H9 (cell line): ENCODE results near the gene KMT5B. TPM values are rescaled to one million over a fixed set of nuclear protein-coding genes. Genes with fewer than 3 reads are reported as not detected.

Source experiments
- DNase-seq: peaks from one replicate; pipeline ENCODE4 v3.0.0-alpha.2; 2017
- H2AFZ ChIP-seq: one replicate; pipeline ENCODE4 v1.6.1; 2013; ENCODE audit warnings: mild to moderate bottlenecking, low read length, control low read depth, moderate library complexity
- H2AK5ac ChIP-seq: 2 replicates; pipeline ENCODE4 v1.6.1; 2013; ENCODE audit warnings: low read length, control low read depth, mixed read lengths; ENCODE audit not compliant: insufficient read length
- H2BK120ac ChIP-seq: one replicate; pipeline ENCODE4 v1.6.1; 2013; ENCODE audit warnings: low read depth, mild to moderate bottlenecking, low read length, control low read depth, inconsistent platforms; ENCODE audit not compliant: poor library complexity, severe bottlenecking
- H2BK12ac ChIP-seq: 2 replicates; pipeline ENCODE4 v1.6.1; 2013; ENCODE audit warnings: low read length, control low read depth, mixed read lengths, low read depth; ENCODE audit not compliant: insufficient read length
- H2BK15ac ChIP-seq: 2 replicates; pipeline ENCODE4 v1.6.1; 2013; ENCODE audit warnings: low read depth, low read length, control low read depth
- H2BK20ac ChIP-seq: one replicate; pipeline ENCODE4 v1.6.1; 2013; ENCODE audit warnings: low read depth, mild to moderate bottlenecking, low read length, control low read depth, inconsistent platforms; ENCODE audit not compliant: poor library complexity, severe bottlenecking
- H2BK5ac ChIP-seq: 2 replicates; pipeline ENCODE4 v1.6.1; 2013; ENCODE audit warnings: low read length, control low read depth, mixed read lengths; ENCODE audit not compliant: insufficient read length
- H3K14ac ChIP-seq: 2 replicates; pipeline ENCODE4 v1.6.1; 2013; ENCODE audit warnings: low read length, control low read depth; ENCODE audit not compliant: insufficient read depth
- H3K18ac ChIP-seq: 2 replicates; pipeline ENCODE4 v1.6.1; 2013; ENCODE audit warnings: low read depth, mild to moderate bottlenecking, mixed read lengths, low read length, control low read depth; ENCODE audit not compliant: insufficient read length
- H3K23ac ChIP-seq: 2 replicates; pipeline ENCODE4 v1.6.1; 2013; ENCODE audit warnings: low read length, control low read depth, mixed read lengths, low read depth; ENCODE audit not compliant: insufficient read length
- H3K23me2 ChIP-seq: 2 replicates; pipeline ENCODE4 v1.6.1; 2013; ENCODE audit warnings: low read depth, mild to moderate bottlenecking, mixed read lengths, low read length, control low read depth; ENCODE audit not compliant: insufficient read length, poor library complexity, severe bottlenecking
- H3K27ac ChIP-seq: 2 replicates; pipeline ENCODE4 v1.5.1; 2013; ENCODE audit warnings: low read length, control low read depth, mixed read lengths, low read depth; ENCODE audit not compliant: insufficient read length
- H3K27me3 ChIP-seq: 2 replicates; pipeline ENCODE4 v1.6.1; 2013; ENCODE audit warnings: low read length, control low read depth, inconsistent platforms; ENCODE audit not compliant: insufficient read depth
- H3K4ac ChIP-seq: 2 replicates; pipeline ENCODE4 v1.6.1; 2013; ENCODE audit warnings: low read depth, mild to moderate bottlenecking, control low read depth, inconsistent platforms, low read length, moderate library complexity
- H3K4me1 ChIP-seq: 2 replicates; pipeline ENCODE4 v1.6.1; 2013; ENCODE audit warnings: low read length, control low read depth, inconsistent platforms; ENCODE audit not compliant: insufficient read depth
- H3K4me2 ChIP-seq: 2 replicates; pipeline ENCODE4 v1.6.1; 2013; ENCODE audit warnings: low read length, control low read depth, mixed read lengths; ENCODE audit not compliant: insufficient read length, insufficient read depth
- H3K56ac ChIP-seq: 2 replicates; pipeline ENCODE4 v1.6.1; 2013; ENCODE audit warnings: low read depth, mild to moderate bottlenecking, mixed read lengths, low read length, control low read depth; ENCODE audit not compliant: insufficient read length
- H3K79me1 ChIP-seq: 2 replicates; pipeline ENCODE4 v1.6.1; 2013; ENCODE audit warnings: low read depth, mild to moderate bottlenecking, moderate library complexity, low read length, control low read depth, inconsistent platforms; ENCODE audit not compliant: insufficient read depth, poor library complexity, severe bottlenecking
- H3K79me2 ChIP-seq: 2 replicates; pipeline ENCODE4 v1.6.1; 2013; ENCODE audit warnings: low read length, control low read depth, inconsistent platforms; ENCODE audit not compliant: insufficient read depth
- H3K9ac ChIP-seq: 2 replicates; pipeline ENCODE4 v1.6.1; 2013; ENCODE audit warnings: low read length, control low read depth, mixed read lengths; ENCODE audit not compliant: insufficient read length; ENCODE audit errors: extremely low read depth
- H3K9me3 ChIP-seq: one replicate; pipeline ENCODE4 v1.6.1; 2013; ENCODE audit warnings: low read depth, low read length, inconsistent platforms; ENCODE audit not compliant: control insufficient read depth
- H3T11ph ChIP-seq: one replicate; pipeline ENCODE4 v1.6.1; 2013; ENCODE audit warnings: mild to moderate bottlenecking, low read length, control low read depth, inconsistent platforms
- H4K20me1 ChIP-seq: one replicate; pipeline ENCODE4 v1.6.1; 2013; ENCODE audit not compliant: control insufficient read depth, insufficient read length, insufficient read depth
- H4K5ac ChIP-seq: 2 replicates; pipeline ENCODE4 v1.6.1; 2013; ENCODE audit warnings: low read depth, mild to moderate bottlenecking, mixed read lengths, low read length, control low read depth; ENCODE audit not compliant: insufficient read length
- H4K8ac ChIP-seq: replicated peaks from 2 replicates; pipeline ENCODE4 v1.6.1; 2013; ENCODE audit warnings: low read length, control low read depth, mixed read lengths, low read depth; ENCODE audit not compliant: insufficient read length
- H4K91ac ChIP-seq: 2 replicates; pipeline ENCODE4 v1.6.1; 2013; ENCODE audit warnings: low read depth, mild to moderate bottlenecking, moderate library complexity, mixed read lengths, low read length, control low read depth; ENCODE audit not compliant: insufficient read length
- H3K27ac Mint-ChIP-seq, 3 experiments: 2 replicates in 2 of 3; 3 replicates in 1 of 3; pipeline ENCODE4 v1.8.0; 2020 to 2021; ENCODE audit warnings: mixed read lengths in 3 of 3, mild to moderate bottlenecking in 1 of 3, moderate library complexity in 1 of 3
- H3K27me3 Mint-ChIP-seq: 2 replicates; pipeline ENCODE4 v1.8.0; 2021; ENCODE audit warnings: low read depth, mild to moderate bottlenecking, moderate library complexity, mixed read lengths
- H3K36me3 Mint-ChIP-seq, 3 experiments: 2 replicates in 2 of 3; 3 replicates in 1 of 3; pipeline ENCODE4 v1.8.0; 2020 to 2021; ENCODE audit warnings: low read depth in 3 of 3, mixed read lengths in 3 of 3; ENCODE audit not compliant: insufficient read depth in 1 of 3
- H3K4me1 Mint-ChIP-seq, 2 experiments: 2 replicates each; pipeline ENCODE4 v1.8.0; 2020; ENCODE audit warnings: mixed read lengths in 2 of 2
- H3K4me3 Mint-ChIP-seq, 2 experiments: 2 replicates in 1 of 2; 3 replicates in 1 of 2; pipeline ENCODE4 v1.8.0; 2020 to 2021; ENCODE audit warnings: mild to moderate bottlenecking in 2 of 2, mixed read lengths in 2 of 2, moderate library complexity in 1 of 2
- H3K9me3 Mint-ChIP-seq, 2 experiments: 2 replicates in 1 of 2; 3 replicates in 1 of 2; pipeline ENCODE4 v1.8.0; 2020; ENCODE audit warnings: mild to moderate bottlenecking in 2 of 2, mixed read lengths in 2 of 2, moderate library complexity in 1 of 2
- WGBS: extraction: QIAGEN DNeasy Blood & Tissue Kit; methylation state at CpG from one replicate; pipeline ENCODE4 v1.1.7; 2013; ENCODE audit warnings: missing lambda C conversion rate, low lambda C conversion rate, mixed read lengths; ENCODE audit not compliant: insufficient read length; ENCODE audit errors: extremely low coverage; 5-methylcytosine and 5-hydroxymethylcytosine counted together
- total RNA-seq: library from RNA; stranded (reverse); gene quantifications from 2 replicates; pipeline ENCODE4 v1.2.1, GENCODE V29; 2021
- TF ChIP-seq, protein P1 (sequence below): fragments of 200-600 bp; sonication (generic); conservative IDR thresholded peaks from 3 replicates; pipeline ENCODE4 v1.8.0; 2021; ENCODE audit warnings: antibody characterized with exemption, mild to moderate bottlenecking

The KMT5B gene
- total RNA-seq, 1 experiment from 2014 or later: 61.6 TPM

DNA sequence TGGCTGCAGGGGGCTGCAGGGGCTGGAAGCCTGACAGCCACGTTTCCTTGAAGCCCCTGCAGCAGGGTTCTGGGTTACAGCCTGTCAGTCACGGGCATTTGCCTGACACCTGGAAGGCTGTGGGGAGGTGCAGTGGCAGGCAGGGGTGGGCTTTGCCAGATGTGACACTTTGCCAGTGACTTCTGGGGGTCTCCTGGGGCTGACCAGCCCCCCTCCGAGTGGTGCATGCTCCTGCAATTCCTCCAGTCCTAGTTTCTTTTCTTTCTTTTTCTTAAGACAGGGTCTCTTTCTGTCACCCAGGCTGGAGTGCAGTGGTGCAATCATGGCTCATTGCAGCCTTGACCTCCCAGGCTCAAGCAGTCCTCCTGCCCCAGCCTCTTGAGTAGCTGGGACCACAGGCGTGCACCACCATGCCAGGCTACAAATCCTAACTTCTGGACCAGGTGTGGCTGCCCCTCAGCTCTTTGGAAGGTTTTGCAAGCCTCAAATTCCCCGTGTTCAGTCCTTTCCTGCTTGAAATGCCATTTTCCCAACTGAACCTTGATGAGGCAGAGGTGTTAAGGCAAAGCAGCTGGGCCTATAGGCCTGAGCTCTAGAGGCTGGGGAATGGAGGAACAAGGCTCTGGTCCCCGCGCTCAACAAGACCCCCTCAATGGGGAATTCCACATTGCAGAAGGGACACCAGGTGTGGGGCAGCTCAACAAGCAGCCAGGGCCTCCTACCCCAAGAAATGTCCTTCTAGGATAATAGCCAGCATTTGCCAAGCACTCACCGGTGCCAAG, 71.7 kb downstream of the KMT5B start:
- TF ChIP-seq, protein P1, sequence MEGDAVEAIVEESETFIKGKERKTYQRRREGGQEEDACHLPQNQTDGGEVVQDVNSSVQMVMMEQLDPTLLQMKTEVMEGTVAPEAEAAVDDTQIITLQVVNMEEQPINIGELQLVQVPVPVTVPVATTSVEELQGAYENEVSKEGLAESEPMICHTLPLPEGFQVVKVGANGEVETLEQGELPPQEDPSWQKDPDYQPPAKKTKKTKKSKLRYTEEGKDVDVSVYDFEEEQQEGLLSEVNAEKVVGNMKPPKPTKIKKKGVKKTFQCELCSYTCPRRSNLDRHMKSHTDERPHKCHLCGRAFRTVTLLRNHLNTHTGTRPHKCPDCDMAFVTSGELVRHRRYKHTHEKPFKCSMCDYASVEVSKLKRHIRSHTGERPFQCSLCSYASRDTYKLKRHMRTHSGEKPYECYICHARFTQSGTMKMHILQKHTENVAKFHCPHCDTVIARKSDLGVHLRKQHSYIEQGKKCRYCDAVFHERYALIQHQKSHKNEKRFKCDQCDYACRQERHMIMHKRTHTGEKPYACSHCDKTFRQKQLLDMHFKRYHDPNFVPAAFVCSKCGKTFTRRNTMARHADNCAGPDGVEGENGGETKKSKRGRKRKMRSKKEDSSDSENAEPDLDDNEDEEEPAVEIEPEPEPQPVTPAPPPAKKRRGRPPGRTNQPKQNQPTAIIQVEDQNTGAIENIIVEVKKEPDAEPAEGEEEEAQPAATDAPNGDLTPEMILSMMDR: no peak
- H3K18ac ChIP-seq: no peak overlapping the region
- Mint-ChIP-seq H3K4me3 (no peak overlapping the region), H3K9me3 (peaks cover 0 to 3% of the 10 kb centered on the region in 2 experiments; a peak in 2 of 5 replicates), H3K27ac (no peak overlapping the region), H3K36me3 (peaks cover 0 to under 1% (median 0%) of the 10 kb centered on the region in 3 experiments; a peak in 1 of 7 replicates), H3K27me3 (no peaks in the 10 kb centered on the region), H3K4me1 (peaks cover 0 to 4% of the 10 kb centered on the region in 2 experiments; a peak in 2 of 4 replicates)
- no peak overlapping the region for H2BK5ac ChIP-seq
- H2BK20ac ChIP-seq: no peak overlapping the region
- no peak for DNase-seq
- no peak overlapping the region for H3K56ac ChIP-seq
- no peaks in the 10 kb centered on the region for H3K79me2 ChIP-seq
- H3K4ac ChIP-seq: no peak overlapping the region
- no peak overlapping the region for H4K8ac ChIP-seq
- no peaks in the 10 kb centered on the region for H3K23me2 ChIP-seq
- H3K4me2 ChIP-seq: no peak overlapping the region
- H2AFZ ChIP-seq: no peak overlapping the region
- no peak overlapping the region for H4K5ac ChIP-seq
- H3K9me3 ChIP-seq: no peaks in the 10 kb centered on the region
- no peak overlapping the region for H2BK15ac ChIP-seq
- no peak overlapping the region for H3K9ac ChIP-seq
- H4K91ac ChIP-seq: no peak overlapping the region
- H3K79me1 ChIP-seq: no peaks in the 10 kb centered on the region
- H3K27ac ChIP-seq: no peak overlapping the region
- H2BK120ac ChIP-seq: no peak overlapping the region
- H2BK12ac ChIP-seq: no peak overlapping the region
- H3T11ph ChIP-seq: no peak overlapping the region
- no peaks in the 10 kb centered on the region for H3K4me1 ChIP-seq
- H3K23ac ChIP-seq: no peak overlapping the region
- no peak overlapping the region for H2AK5ac ChIP-seq
- no peaks in the 10 kb centered on the region for H4K20me1 ChIP-seq
- whole genome bisulfite sequencing: no CpG with 5 or more reads among the region's 8 CpGs
- no peak overlapping the region for H3K14ac ChIP-seq
- H3K27me3 ChIP-seq: no peaks in the 10 kb centered on the region
